ENCODE measurements around the gene PREX1.

Gene PREX1

DNA sequence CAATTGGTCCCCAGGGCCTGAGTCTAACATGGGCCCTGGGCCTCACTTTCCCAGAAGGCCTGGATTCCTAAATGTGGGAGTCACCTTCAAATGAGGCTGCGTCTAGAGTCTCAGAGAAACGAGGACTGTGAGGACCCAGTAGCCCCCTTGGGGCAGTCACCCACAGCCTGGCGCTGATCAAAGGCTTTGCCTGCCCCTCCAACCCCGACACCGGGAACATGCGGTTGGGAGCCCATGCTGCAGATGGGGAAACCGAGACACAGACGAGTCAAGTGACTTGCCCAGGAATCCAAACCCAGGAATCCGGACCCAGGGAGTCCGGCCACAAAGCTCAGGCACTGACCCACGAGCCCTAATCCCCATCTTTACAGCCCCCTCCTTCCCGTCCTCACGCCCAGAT, 209.7 kb downstream of the PREX1 start:
- in situ Hi-C loops (cut with HindIII; ENCODE audit: low pct_ligation_motif_present, low sequenced_read_pairs) = loop anchor here (25.0 kb wide), 1 partner anchor 931 kb away; no protein-coding TSS in a partner anchor

GRCh38 chr20:48617481-48617880, 210.3 kb downstream of the PREX1 start:
- Histone ChIP-seq H3K27me3 (replicated peaks) (peaks cover 5% of the 10 kb centered on the region), H3K4me3 (ENCODE audit: low read depth, low read length) (no peak overlapping the region), H3K27ac (no peak overlapping the region), H3K36me3 (replicated peaks) (no peaks in the 10 kb centered on the region)
- DNase-seq = no peak
- no peak for TF ChIP-seq CTCF (IDR thresholded peaks at IDR 0.05; ENCODE audit: low read depth, low read length, missing control alignments)
- in situ Hi-C loops (cut with HindIII; ENCODE audit: low pct_ligation_motif_present, low sequenced_read_pairs) = loop anchor here (25.0 kb wide), 1 partner anchor 930 kb away; no protein-coding TSS in a partner anchor

More for the DNA sequence above, 209.7 kb downstream of the PREX1 start:
- Histone ChIP-seq H3K27me3 (replicated peaks) (peaks cover 2% of the 10 kb centered on the region), H3K4me3 (ENCODE audit: low read depth, low read length) (no peak overlapping the region), H3K36me3 (replicated peaks) (no peaks in the 10 kb centered on the region), H3K27ac (no peak overlapping the region)
- TF ChIP-seq CTCF (IDR thresholded peaks at IDR 0.05; ENCODE audit: low read depth, low read length, missing control alignments) = no peak
- no peak for DNase-seq

GRCh38 chr20:48616481-48616880, 211.3 kb downstream of the PREX1 start:
- Histone ChIP-seq H3K27me3 (replicated peaks) (peaks cover 6% of the 10 kb centered on the region), H3K36me3 (replicated peaks) (no peaks in the 10 kb centered on the region), H3K4me3 (ENCODE audit: low read depth, low read length) (no peak overlapping the region), H3K27ac (no peak overlapping the region)
- no peak for TF ChIP-seq CTCF (IDR thresholded peaks at IDR 0.05; ENCODE audit: low read depth, low read length, missing control alignments)
- DNase-seq = no peak
- in situ Hi-C loops (cut with HindIII; ENCODE audit: low pct_ligation_motif_present, low sequenced_read_pairs) = loop anchor here (25.0 kb wide), 1 partner anchor 929 kb away; no protein-coding TSS in a partner anchor

DNA sequence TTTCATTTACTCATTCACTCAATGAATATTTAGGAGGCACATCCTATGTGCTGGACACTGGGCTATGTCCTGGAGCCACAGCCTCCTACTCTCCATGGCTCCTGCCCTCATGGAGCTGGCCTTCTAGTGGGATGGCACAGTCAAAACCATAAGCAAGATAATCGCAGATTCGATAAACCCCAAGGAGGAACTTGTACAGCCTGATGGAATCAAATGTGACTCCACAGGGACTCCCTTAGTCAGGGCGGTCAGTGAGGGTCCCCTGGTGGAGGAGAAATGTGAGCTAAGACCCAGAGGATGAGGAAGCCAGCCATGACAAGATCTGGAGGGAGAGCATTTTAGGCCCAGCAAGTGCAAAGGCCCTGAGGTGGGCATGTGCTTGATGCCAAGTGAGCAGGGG, 211.9 kb downstream of the PREX1 start:
- DNase-seq = no peak
- Histone ChIP-seq H3K27me3 (replicated peaks) (peaks cover 6% of the 10 kb centered on the region), H3K4me3 (ENCODE audit: low read depth, low read length) (no peak overlapping the region), H3K36me3 (replicated peaks) (no peaks in the 10 kb centered on the region), H3K27ac (no peak overlapping the region)
- TF ChIP-seq CTCF (IDR thresholded peaks at IDR 0.05; ENCODE audit: low read depth, low read length, missing control alignments) = no peak
- in situ Hi-C loops (cut with HindIII; ENCODE audit: low pct_ligation_motif_present, low sequenced_read_pairs) = loop anchor here (25.0 kb wide), 1 partner anchor 929 kb away; no protein-coding TSS in a partner anchor

DNA sequence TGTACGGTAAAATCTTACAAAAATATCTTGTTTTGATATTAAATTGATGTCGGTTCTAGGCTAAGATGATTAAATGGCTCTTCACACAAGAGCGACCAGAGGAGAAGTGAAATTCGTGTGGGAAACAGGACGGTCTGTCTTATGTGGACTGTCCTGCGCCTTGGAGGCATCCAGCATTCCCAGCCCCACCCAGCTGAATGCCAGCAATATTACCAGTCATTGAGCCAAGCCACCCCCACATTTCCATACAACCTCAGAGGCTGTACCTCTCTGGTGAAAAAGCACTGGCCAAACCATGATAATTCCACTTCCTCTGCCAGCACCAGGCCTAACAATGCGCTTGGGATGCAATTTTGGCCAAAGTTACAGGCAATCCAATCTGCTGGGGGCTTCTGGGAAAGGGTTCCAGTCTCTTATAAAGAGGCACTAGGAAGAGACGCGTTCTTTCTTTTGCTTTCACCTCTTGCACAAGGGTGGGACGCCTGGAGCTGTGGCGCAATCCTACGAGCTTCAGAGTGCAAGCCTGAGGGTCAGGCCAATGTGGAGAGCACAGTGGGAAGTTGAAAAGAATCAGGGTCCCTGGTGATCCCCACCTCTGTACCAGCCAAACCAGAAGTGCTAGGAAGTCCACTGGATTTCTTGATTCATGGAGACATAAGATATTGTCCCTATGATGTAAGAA, 213.1 kb downstream of the PREX1 start:
- no peak for TF ChIP-seq CTCF (IDR thresholded peaks at IDR 0.05; ENCODE audit: low read depth, low read length, missing control alignments)
- in situ Hi-C loops (cut with HindIII; ENCODE audit: low pct_ligation_motif_present, low sequenced_read_pairs) = loop anchor here (25.0 kb wide), 1 partner anchor 927 kb away; no protein-coding TSS in a partner anchor
- no peak overlapping the region for H3K4me3 ChIP-seq (ENCODE audit: low read depth, low read length)
- no peak for DNase-seq
- peaks cover 6% of the 10 kb centered on the region for H3K27me3 ChIP-seq (replicated peaks)
- no peaks in the 10 kb centered on the region for H3K36me3 ChIP-seq (replicated peaks)
- H3K27ac ChIP-seq = no peak overlapping the region
